ENCODE results near the gene HLA-DPA1.

The HLA-DPA1 gene

DNA sequence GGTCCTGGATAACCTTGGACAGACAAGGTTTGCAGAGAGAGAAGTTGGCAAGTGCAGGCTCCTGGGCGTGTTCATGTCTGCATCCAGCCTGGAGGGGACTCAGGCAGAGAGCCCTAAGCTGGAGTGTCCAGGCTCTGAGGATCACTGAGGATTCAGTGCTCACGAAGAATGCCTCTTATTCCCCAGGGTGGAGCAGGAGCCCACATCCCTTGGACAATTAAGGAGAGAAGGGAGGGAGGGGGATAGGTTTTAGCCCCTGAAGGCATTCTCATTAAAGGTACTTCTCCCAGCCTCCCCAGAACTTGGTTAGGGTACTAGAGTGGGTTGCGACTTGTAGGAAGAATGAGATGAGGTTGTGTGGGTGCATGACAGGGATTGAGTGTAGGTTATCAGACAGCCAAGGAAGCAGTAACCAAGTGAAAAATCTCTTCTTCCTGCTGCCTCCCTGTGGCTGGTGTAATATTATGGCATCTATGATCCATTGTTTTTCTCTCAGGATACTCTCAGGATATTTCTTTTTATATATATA lies 3.0 kb upstream of the HLA-DPA1 start:
- no peak for DNase-seq (ENCODE audit: low read depth in 2 of 2)
- no peak for TF ChIP-seq CTCF (IDR thresholded peaks at IDR 0.05; ENCODE audit: low read depth, low read length)

DNA sequence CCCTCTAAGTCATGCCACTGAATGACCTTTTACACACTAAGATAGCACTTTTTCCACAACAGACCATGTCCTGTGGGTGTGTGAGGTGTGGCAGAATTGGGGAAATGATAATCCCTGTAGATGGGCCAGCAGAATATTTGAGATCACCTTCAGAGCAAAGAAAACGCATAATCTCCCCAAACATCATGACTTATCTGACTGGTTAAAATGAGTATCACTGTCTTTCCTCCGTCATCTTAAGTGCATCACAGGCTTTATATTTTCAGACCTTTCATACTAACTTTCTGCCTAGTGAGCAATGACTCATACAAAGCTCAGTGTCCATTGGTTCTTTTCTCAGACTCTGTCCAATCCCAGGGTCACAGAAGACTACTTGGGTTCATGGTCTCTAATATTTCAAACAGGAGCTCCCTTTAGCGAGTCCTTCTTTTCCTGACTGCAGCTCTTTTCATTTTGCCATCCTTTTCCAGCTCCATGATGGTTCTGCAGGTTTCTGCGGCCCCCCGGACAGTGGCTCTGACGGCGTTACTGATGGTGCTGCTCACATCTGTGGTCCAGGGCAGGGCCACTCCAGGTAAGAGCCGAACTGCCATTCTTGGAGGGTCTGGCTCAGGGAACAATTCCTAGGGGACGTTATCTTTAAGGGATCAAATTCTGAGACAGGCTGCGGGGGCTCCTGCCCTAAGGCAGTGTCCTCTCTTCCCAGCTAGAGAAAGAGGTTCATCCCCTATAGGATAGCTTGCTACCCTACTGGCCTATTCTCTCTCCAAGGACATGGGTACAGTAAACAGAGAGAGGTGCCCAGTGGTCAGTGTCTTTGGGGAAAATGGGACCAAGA lies 2.3 kb upstream of the HLA-DPA1 start, which contains the start of gene HLA-DPB1:
Gene HLA-DPB1, plus strand, starts transcription at position 423 of the 838 bp plus-strand sequence. Its CDS starts 52 bp downstream, at position 475.
- no peak within 1 kb of the TSS for H3K4me3 ChIP-seq (replicated peaks in 1 of 2; ENCODE audit: low read depth in 2 of 2, low read length in 2 of 2)
- no peak for TF ChIP-seq CTCF (IDR thresholded peaks at IDR 0.05; ENCODE audit: low read depth, low read length)

More for the DNA sequence above, 3.0 kb upstream of the HLA-DPA1 start:
- no peak overlapping the region for H3K4me3 ChIP-seq (replicated peaks in 1 of 2; ENCODE audit: low read depth in 2 of 2, low read length in 2 of 2)

GRCh38 chr6:33075208-33075567 lies 1.7 kb upstream of the HLA-DPA1 start:
- no peak overlapping the region for H3K4me3 ChIP-seq (replicated peaks in 1 of 2; ENCODE audit: low read depth in 2 of 2, low read length in 2 of 2)
- no peak for DNase-seq (ENCODE audit: low read depth in 2 of 2)
- no peak for TF ChIP-seq CTCF (IDR thresholded peaks at IDR 0.05; ENCODE audit: low read depth, low read length)

More for the DNA sequence above, 2.3 kb upstream of the HLA-DPA1 start, which contains the start of gene HLA-DPB1:
- DNase-seq (ENCODE audit: low read depth in 2 of 2), result peak; percentile 67 to 70

DNA sequence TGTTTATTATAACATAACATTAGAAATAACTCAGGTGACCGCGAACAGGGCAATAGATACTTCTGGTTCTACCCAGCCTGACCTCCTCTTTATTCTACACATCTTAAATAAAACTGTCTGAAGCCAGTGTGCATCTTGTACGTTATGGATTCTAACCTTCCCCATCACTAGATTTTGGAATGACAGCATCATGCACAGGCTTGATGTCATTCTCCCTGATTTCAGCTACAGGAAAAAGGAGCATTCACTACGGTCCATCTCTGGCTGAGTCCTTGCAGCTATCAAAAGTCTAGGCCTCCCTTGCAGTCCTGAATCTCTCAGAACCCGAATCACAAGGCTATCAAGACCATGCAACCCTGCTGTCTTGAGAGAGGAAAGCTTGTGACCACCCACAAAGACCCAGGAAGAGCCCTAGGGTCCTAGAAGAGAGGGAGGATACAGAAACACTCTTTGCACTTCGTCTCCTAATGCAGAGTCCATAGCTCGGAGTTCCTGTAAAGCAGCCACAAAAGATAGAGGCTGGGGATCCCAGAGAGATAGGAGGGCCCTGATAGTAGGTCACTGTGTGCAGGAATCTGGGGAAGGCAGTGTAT lies 845 bp downstream of the HLA-DPA1 start:
- DNase-seq (ENCODE audit: low read depth in 2 of 2), result no peak
- no peak overlapping the region for H3K4me3 ChIP-seq (replicated peaks in 1 of 2; ENCODE audit: low read depth in 2 of 2, low read length in 2 of 2)
- no peak for TF ChIP-seq CTCF (IDR thresholded peaks at IDR 0.05; ENCODE audit: low read depth, low read length)

DNA sequence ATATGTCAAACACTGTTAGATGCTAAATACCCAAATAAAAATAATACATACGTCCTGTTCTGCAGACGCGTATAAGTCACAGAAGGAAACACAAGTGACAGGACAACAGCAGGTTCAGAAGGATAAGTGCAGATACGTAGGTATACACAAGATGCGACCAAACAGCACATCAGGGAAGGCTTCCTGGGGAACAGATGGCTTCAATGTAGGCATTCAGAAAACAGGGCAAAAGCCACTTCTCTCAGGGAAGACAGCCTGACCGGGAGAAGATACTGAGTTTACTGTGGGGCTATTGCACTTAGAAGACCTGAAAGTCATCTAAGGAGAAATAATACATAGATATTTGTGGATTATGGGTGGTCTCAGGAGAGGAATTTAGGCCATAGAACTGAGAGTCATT lies 1.9 kb downstream of the HLA-DPA1 start:
- DNase-seq (ENCODE audit: low read depth in 2 of 2), result no peak
- no peak overlapping the region for H3K4me3 ChIP-seq (replicated peaks in 1 of 2; ENCODE audit: low read depth in 2 of 2, low read length in 2 of 2)
- no peak for TF ChIP-seq CTCF (IDR thresholded peaks at IDR 0.05; ENCODE audit: low read depth, low read length)

- DNase-seq (ENCODE audit: low read depth in 2 of 2), result no peak
- H3K4me3 ChIP-seq (replicated peaks in 1 of 2; ENCODE audit: low read depth in 2 of 2, low read length in 2 of 2), result no peak overlapping the region
- TF ChIP-seq CTCF (IDR thresholded peaks at IDR 0.05; ENCODE audit: low read depth, low read length), result no peak
Measured at GRCh38 chr6:33070909-33071308, 2.5 kb downstream of the HLA-DPA1 start.
